ENCODE measurements around the gene CAP2.

DNA sequence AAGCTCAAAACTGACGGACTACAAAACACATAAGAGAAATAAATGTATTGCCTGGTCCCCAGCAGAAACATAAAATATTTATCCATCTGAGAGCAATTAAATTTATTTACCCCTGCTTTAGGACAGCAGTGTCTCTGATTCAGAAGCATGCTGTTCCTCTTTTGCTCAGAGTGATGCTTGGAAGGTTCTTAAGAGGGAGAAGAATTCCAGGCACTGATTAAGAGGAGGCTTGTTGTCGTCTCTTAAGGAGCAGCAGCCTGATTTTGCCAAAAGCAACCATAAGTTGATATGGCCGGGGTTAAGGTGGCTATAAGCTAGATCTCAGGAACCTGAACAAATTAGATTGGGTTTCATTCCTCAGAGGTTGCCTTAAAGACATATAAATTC lies 25.8 kb downstream of the CAP2 start:
- TF ChIP-seq, protein P1, sequence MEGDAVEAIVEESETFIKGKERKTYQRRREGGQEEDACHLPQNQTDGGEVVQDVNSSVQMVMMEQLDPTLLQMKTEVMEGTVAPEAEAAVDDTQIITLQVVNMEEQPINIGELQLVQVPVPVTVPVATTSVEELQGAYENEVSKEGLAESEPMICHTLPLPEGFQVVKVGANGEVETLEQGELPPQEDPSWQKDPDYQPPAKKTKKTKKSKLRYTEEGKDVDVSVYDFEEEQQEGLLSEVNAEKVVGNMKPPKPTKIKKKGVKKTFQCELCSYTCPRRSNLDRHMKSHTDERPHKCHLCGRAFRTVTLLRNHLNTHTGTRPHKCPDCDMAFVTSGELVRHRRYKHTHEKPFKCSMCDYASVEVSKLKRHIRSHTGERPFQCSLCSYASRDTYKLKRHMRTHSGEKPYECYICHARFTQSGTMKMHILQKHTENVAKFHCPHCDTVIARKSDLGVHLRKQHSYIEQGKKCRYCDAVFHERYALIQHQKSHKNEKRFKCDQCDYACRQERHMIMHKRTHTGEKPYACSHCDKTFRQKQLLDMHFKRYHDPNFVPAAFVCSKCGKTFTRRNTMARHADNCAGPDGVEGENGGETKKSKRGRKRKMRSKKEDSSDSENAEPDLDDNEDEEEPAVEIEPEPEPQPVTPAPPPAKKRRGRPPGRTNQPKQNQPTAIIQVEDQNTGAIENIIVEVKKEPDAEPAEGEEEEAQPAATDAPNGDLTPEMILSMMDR (IDR thresholded peaks at IDR 0.05): no peak
- TF ChIP-seq POLR2A (IDR thresholded peaks at IDR 0.05) (no peak), EP300 (IDR thresholded peaks at IDR 0.05) (no peak)
